Hypothalamus (tissue), 51 donors: ENCODE results near the gene ITGB7.

ENCODE experiments used
- DNase-seq, 51 donors: peaks; one replicate each; lab custom pipeline; 2025; lab: John Stamatoyannopoulos, UW

ITGB7 gene

GRCh38 chr12:53199700-53200099 is 7.4 kb downstream of the ITGB7 start:
- no peak for DNase-seq

- DNase-seq, result no peak
Measured at GRCh38 chr12:53198486-53199110, 8.5 kb downstream of the ITGB7 start.

- no peak for DNase-seq
Measured at GRCh38 chr12:53197011-53197640, 9.9 kb downstream of the ITGB7 start.

GRCh38 chr12:53196486-53196885 is 10.6 kb downstream of the ITGB7 start:
- DNase-seq, result no peak

- no peak for DNase-seq
Measured at GRCh38 chr12:53195516-53196420, 11.3 kb downstream of the ITGB7 start.

GRCh38 chr12:53194973-53195372 is 12.1 kb downstream of the ITGB7 start:
- no peak for DNase-seq

- no peak for DNase-seq
Measured at GRCh38 chr12:53193985-53194716, 12.9 kb downstream of the ITGB7 start.

GRCh38 chr12:53193040-53193439 is 14.0 kb downstream of the ITGB7 start:
- DNase-seq, result no peak

- no peak for DNase-seq
Measured at GRCh38 chr12:53192531-53193021, 14.5 kb downstream of the ITGB7 start.

- no peak for DNase-seq
Measured at GRCh38 chr12:53191885-53192530, 15.0 kb downstream of the ITGB7 start.

GRCh38 chr12:53191096-53191884 is 15.8 kb downstream of the ITGB7 start:
- no peak for DNase-seq

- peak in 9 of 51 donors; percentile 7 to 30 (median 18) for DNase-seq
Measured at GRCh38 chr12:53190108-53190729, 16.8 kb downstream of the ITGB7 start.

GRCh38 chr12:53187145-53187899 is 19.7 kb downstream of the ITGB7 start:
- DNase-seq, result no peak

GRCh38 chr12:53186745-53187144 is 20.3 kb downstream of the ITGB7 start:
- no peak for DNase-seq

GRCh38 chr12:53185582-53186153 is 21.4 kb downstream of the ITGB7 start:
- no peak for DNase-seq

GRCh38 chr12:53184828-53185227 is 22.2 kb downstream of the ITGB7 start:
- no peak for DNase-seq

GRCh38 chr12:53182903-53183302 is 24.1 kb downstream of the ITGB7 start:
- DNase-seq, result no peak

GRCh38 chr12:53181935-53182334 is 25.1 kb downstream of the ITGB7 start:
- DNase-seq, result no peak
